OCI-LY7 (cell line): ENCODE results near the gene SLC6A7.

ENCODE experiments used
- CTCF ChIP-seq: fragments of 200-600 bp; sonication (generic); conservative IDR thresholded peaks from 2 replicates; pipeline ENCODE4 v1.5.1; 2014; ENCODE audit warnings: mild to moderate bottlenecking, antibody characterized with exemption, low read length, moderate library complexity, mixed read lengths
- EZH2phosphoT487 ChIP-seq: fragments of 200-600 bp; sonication (generic); IDR thresholded peaks from 2 replicates; pipeline ENCODE4 v1.6.1; 2018; ENCODE audit warnings: low read depth, borderline replicate concordance, mild to moderate bottlenecking, mixed run types, antibody characterized with exemption, low read length, moderate library complexity, mixed read lengths

- TF ChIP-seq CTCF (no peak), EZH2phosphoT487 (no peak)
These were observed 17.7 kb upstream of the SLC6A7 start for GRCh38 chr5:150172145-150172544.
